H1 (cell line): Measurements from ENCODE around the gene ADGRG1. TPM values are rescaled to one million over a fixed set of nuclear protein-coding genes. Genes with fewer than 3 reads are reported as not detected.

ENCODE experiments used
- CTCF ChIA-PET: fragments of 300-600 bp; sonication (Branson Sonifier 250); formaldehyde crosslinking; loops from one replicate; lab custom pipeline; 2021; ENCODE audit not compliant: partially characterized antibody; lab: Charles Lee
- POLR2A ChIA-PET: fragments of 300-600 bp; sonication (Branson Sonifier 250); formaldehyde crosslinking; loops from one replicate; lab custom pipeline; 2021; ENCODE audit warnings: inconsistent platforms; ENCODE audit not compliant: partially characterized antibody; lab: Charles Lee
- DNase-seq, 2 experiments: peaks; one replicate each; pipeline versions ENCODE4 v3.0.0 to v3.0.0-alpha.2; 2010 to 2022; ENCODE audit warnings: low spot score in 2 of 2, low read depth in 1 of 2, mixed read lengths in 1 of 2
- FAIRE-seq: peaks from 2 replicates; lab custom pipeline; 2011; peaks lifted over from hg19 to GRCh38; lab: Jason Lieb, UNC
- H2AFZ ChIP-seq: 2 replicates; pipeline ENCODE4 v1.8.1; 2012; ENCODE audit warnings: low read length, inconsistent platforms
- H2AK5ac ChIP-seq: 2 replicates; pipeline ENCODE4 v1.6.1; 2013; ENCODE audit warnings: low read depth, low read length
- H2BK120ac ChIP-seq: replicated peaks from 2 replicates; pipeline ENCODE3; 2013; ENCODE audit warnings: low read depth, low read length, inconsistent platforms
- H2BK12ac ChIP-seq: 2 replicates; pipeline ENCODE4 v1.6.1; 2013; ENCODE audit warnings: low read depth, low read length
- H2BK15ac ChIP-seq: 2 replicates; pipeline ENCODE4 v1.6.1; 2013; ENCODE audit warnings: low read length
- H2BK20ac ChIP-seq: 2 replicates; pipeline ENCODE4 v1.6.1; 2013; ENCODE audit warnings: low read length
- H2BK5ac ChIP-seq: 2 replicates; pipeline ENCODE4 v1.6.1; 2013; ENCODE audit warnings: low read depth, low read length
- H3K14ac ChIP-seq: 2 replicates; pipeline ENCODE4 v1.6.1; 2013; ENCODE audit warnings: inconsistent platforms; ENCODE audit not compliant: insufficient read length
- H3K18ac ChIP-seq: 2 replicates; pipeline ENCODE4 v1.6.1; 2013; ENCODE audit warnings: low read length; ENCODE audit errors: extremely low read depth
- H3K23ac ChIP-seq: 2 replicates; pipeline ENCODE4 v1.6.1; 2013; ENCODE audit warnings: inconsistent platforms; ENCODE audit not compliant: insufficient read length
- H3K23me2 ChIP-seq: 2 replicates; pipeline ENCODE4 v1.6.1; 2013; ENCODE audit warnings: low read depth, low read length
- H3K27ac ChIP-seq: 2 replicates; pipeline ENCODE4 v1.6.1; 2011; ENCODE audit warnings: low read depth, low read length, inconsistent platforms
- H3K27me3 ChIP-seq, 4 experiments: replicated peaks in 1 of 4; 1 replicate in 1 of 4; 2 replicates in 3 of 4; pipeline versions ENCODE4 v1.6.1 to v1.8.1; 2011 to 2013; ENCODE audit warnings: low read length in 3 of 4, mild to moderate bottlenecking in 3 of 4, inconsistent platforms in 2 of 4, mixed read lengths in 2 of 4, moderate library complexity in 1 of 4; ENCODE audit not compliant: control insufficient read depth in 3 of 4, insufficient read depth in 3 of 4; ENCODE audit errors: extremely low read depth in 1 of 4
- H3K36me3 ChIP-seq, 4 experiments: 2 replicates each; pipeline versions ENCODE4 v1.6.1 to v1.8.1; 2011 to 2013; ENCODE audit warnings: mild to moderate bottlenecking in 4 of 4, low read length in 3 of 4, moderate library complexity in 2 of 4, control low read depth in 1 of 4, inconsistent platforms in 1 of 4; ENCODE audit not compliant: insufficient read depth in 4 of 4, control insufficient read depth in 2 of 4
- H3K4ac ChIP-seq: replicated peaks from 2 replicates; pipeline ENCODE3; 2013; ENCODE audit warnings: low read length, low read depth, mixed read lengths, inconsistent platforms; ENCODE audit not compliant: insufficient read length
- H3K4me1 ChIP-seq, 4 experiments: replicated peaks in 1 of 4; 1 replicate in 1 of 4; 2 replicates in 3 of 4; pipeline versions ENCODE4 v1.6.1 to v1.8.1; 2011 to 2013; ENCODE audit warnings: low read length in 3 of 4, inconsistent platforms in 2 of 4, mixed read lengths in 1 of 4; ENCODE audit not compliant: insufficient read depth in 4 of 4, control insufficient read depth in 3 of 4
- H3K4me2 ChIP-seq, 2 experiments: 2 replicates each; pipeline versions ENCODE4 v1.6.1 to v1.8.1; 2011 to 2013; ENCODE audit warnings: low read depth in 2 of 2, low read length in 2 of 2, control low read depth in 1 of 2, inconsistent platforms in 1 of 2, mild to moderate bottlenecking in 1 of 2; ENCODE audit not compliant: insufficient read depth in 1 of 2
- H3K4me3 ChIP-seq, 4 experiments: fragments of 200-600, 300-600 bp in 1 of 4; sonication (generic), shearing (Covaris generic), sonication (Bioruptor Twin) in 1 of 4; 2 replicates each; pipeline versions ENCODE4 v1.5.1 to v1.8.1; 2011 to 2016; ENCODE audit warnings: low read length in 4 of 4, low read depth in 3 of 4, control low read depth in 2 of 4, inconsistent platforms in 2 of 4, mild to moderate bottlenecking in 2 of 4, mixed read lengths in 1 of 4, moderate library complexity in 1 of 4; ENCODE audit not compliant: insufficient read depth in 2 of 4; ENCODE audit errors: extremely low read depth in 1 of 4
- H3K56ac ChIP-seq: replicated peaks from 2 replicates; pipeline ENCODE3; 2013; ENCODE audit warnings: low read depth, mild to moderate bottlenecking, mixed read lengths, low read length, inconsistent platforms; ENCODE audit not compliant: insufficient read length
- H3K79me1 ChIP-seq: 2 replicates; pipeline ENCODE4 v1.6.1; 2013; ENCODE audit warnings: low read depth, low read length, control low read depth
- H3K79me2 ChIP-seq, 2 experiments: 2 replicates each; pipeline versions ENCODE4 v1.6.1 to v1.8.1; 2012 to 2013; ENCODE audit warnings: low read length in 2 of 2, mild to moderate bottlenecking in 2 of 2, inconsistent platforms in 1 of 2; ENCODE audit not compliant: insufficient read depth in 2 of 2, control insufficient read depth in 1 of 2
- H3K9ac ChIP-seq, 4 experiments: replicated peaks in 1 of 4; 1 replicate in 1 of 4; 2 replicates in 3 of 4; pipeline versions ENCODE4 v1.6.1 to v1.8.1; 2011 to 2013; ENCODE audit warnings: low read depth in 3 of 4, low read length in 3 of 4, control low read depth in 2 of 4, mild to moderate bottlenecking in 2 of 4, moderate library complexity in 2 of 4, inconsistent platforms in 1 of 4; ENCODE audit errors: extremely low read depth in 1 of 4
- H3K9me3 ChIP-seq, 2 experiments: 2 replicates each; pipeline versions ENCODE4 v1.6.1 to v1.8.1; 2012 to 2013; ENCODE audit warnings: mild to moderate bottlenecking in 2 of 2, moderate library complexity in 2 of 2, control low read depth in 1 of 2, inconsistent platforms in 1 of 2, low read depth in 1 of 2, low read length in 1 of 2, mixed read lengths in 1 of 2; ENCODE audit not compliant: insufficient read depth in 2 of 2
- H4K20me1 ChIP-seq, 2 experiments: replicated peaks in 1 of 2; 2 replicates each; pipeline versions ENCODE3 to v1.8.1; 2011 to 2013; ENCODE audit warnings: inconsistent platforms in 2 of 2, low read length in 2 of 2, mild to moderate bottlenecking in 1 of 2; ENCODE audit not compliant: insufficient read depth in 2 of 2, control insufficient read depth in 1 of 2
- H4K5ac ChIP-seq: 2 replicates; pipeline ENCODE4 v1.6.1; 2013; ENCODE audit warnings: low read length, low read depth, mixed read lengths, inconsistent platforms; ENCODE audit not compliant: insufficient read length
- H4K8ac ChIP-seq: 2 replicates; pipeline ENCODE4 v1.8.0; 2013; ENCODE audit warnings: mild to moderate bottlenecking, moderate library complexity, low read length, inconsistent platforms; ENCODE audit not compliant: insufficient read depth; ENCODE audit errors: extremely low read depth
- H4K91ac ChIP-seq: replicated peaks from 2 replicates; pipeline ENCODE3; 2013; ENCODE audit warnings: low read length, mixed read lengths, inconsistent platforms; ENCODE audit not compliant: insufficient read length
- BRCA1 ChIP-seq: IDR thresholded peaks from 2 replicates; pipeline ENCODE4 v1.6.1; 2012; ENCODE audit warnings: low read depth, low read length, improper control_type of control experiment
- CTBP2 ChIP-seq: IDR thresholded peaks from 2 replicates; pipeline ENCODE4 v1.7.0; 2011; ENCODE audit warnings: borderline replicate concordance, mild to moderate bottlenecking, moderate library complexity, mixed read lengths, low read length; ENCODE audit not compliant: insufficient read depth, insufficient read length
- CTCF ChIP-seq, 3 experiments: IDR thresholded peaks; 1 replicate in 2 of 3; 2 replicates in 1 of 3; pipeline versions ENCODE4 v1.5.1 to v1.6.1; 2011; ENCODE audit warnings: low read length in 3 of 3, mild to moderate bottlenecking in 3 of 3, inconsistent platforms in 2 of 3, low read depth in 1 of 3, moderate library complexity in 1 of 3; ENCODE audit not compliant: insufficient read depth in 1 of 3; ENCODE audit errors: control extremely low read depth in 1 of 3
- EZH2 ChIP-seq: fragments of 200-600 bp; sonication (generic); IDR thresholded peaks from 2 replicates; pipeline ENCODE4 v1.7.1; 2012; ENCODE audit warnings: low read depth, mild to moderate bottlenecking, moderate library complexity, low read length, inconsistent platforms; ENCODE audit not compliant: severe bottlenecking
- JUND ChIP-seq: IDR thresholded peaks from 2 replicates; pipeline ENCODE4 v1.6.1; 2011; ENCODE audit warnings: mild to moderate bottlenecking, improper control_type of control experiment, low read length
- SIRT6 ChIP-seq: IDR thresholded peaks from one replicate; pipeline ENCODE4 v1.7.1; 2012; ENCODE audit warnings: low read length, inconsistent platforms
- SP2 ChIP-seq: IDR thresholded peaks from 2 replicates; pipeline ENCODE4 v1.6.1; 2012; ENCODE audit warnings: mild to moderate bottlenecking, low read length, inconsistent platforms
- SUZ12 ChIP-seq: fragments of 200-600 bp; sonication (generic); IDR thresholded peaks from 2 replicates; pipeline ENCODE4 v1.6.1; 2012; ENCODE audit warnings: mild to moderate bottlenecking, inconsistent platforms, low read length, moderate library complexity, mixed read lengths
- TAF7 ChIP-seq: optimal IDR thresholded peaks from 2 replicates; pipeline ENCODE3; 2011; ENCODE audit warnings: low read depth, mild to moderate bottlenecking, inconsistent platforms, low read length, moderate library complexity, borderline replicate concordance
- TEAD4 ChIP-seq: IDR thresholded peaks from 2 replicates; pipeline ENCODE4 v1.6.1; 2012; ENCODE audit warnings: low read depth, low read length, inconsistent platforms, mixed read lengths
- USF2 ChIP-seq: IDR thresholded peaks from 2 replicates; pipeline ENCODE4 v1.6.1; 2011; ENCODE audit warnings: low read length, improper control_type of control experiment
- WGBS, 2 experiments: shearing (Covaris generic) in 1 of 2; methylation state at CpG; one replicate each; pipeline versions ENCODE4 v1.1.6 to v1.1.7; 2013 to 2015; ENCODE audit warnings: low lambda C conversion rate in 2 of 2, mixed read lengths in 2 of 2, inconsistent platforms in 1 of 2, low coverage in 1 of 2, missing lambda C conversion rate in 1 of 2; ENCODE audit not compliant: insufficient replicate concordance in 2 of 2, insufficient coverage in 1 of 2, insufficient read length in 1 of 2; ENCODE audit errors: extremely low coverage in 1 of 2, missing lambda C conversion rate in 1 of 2; 5-methylcytosine and 5-hydroxymethylcytosine counted together
- polyA plus RNA-seq, 7 experiments: library from polyadenylated mRNA; depleted of rRNA in 3 of 7; stranded (reverse) in 5 of 7; unstranded in 2 of 7; fragments of >200 nt in 5 of 7; fragments of 200-250 nt in 2 of 7; gene quantifications; 1 replicate in 5 of 7; 2 replicates in 1 of 7; 4 replicates in 1 of 7; pipeline versions ENCODE4 v1.2.1 to v1.2.3, GENCODE V29; 2011 to 2013; ENCODE audit warnings: missing spikeins in 2 of 7, mixed read lengths in 2 of 7
- total RNA-seq: library from RNA; stranded (reverse); fragmentation: NEBNext Ultra II Directional; extraction: Animal tissue kit (Norgen Biotek cat#: 25700); gene quantifications from 2 replicates; pipeline ENCODE4 v1.2.1, GENCODE V29; 2021

The ADGRG1 gene
- total and polyA plus RNA-seq, 2 of the 8 experiments (the other 6 are each of a cell fraction or from before 2014, with no cell fraction given): 1.3 to 2.6 TPM

- no peak overlapping the region for H3K23ac ChIP-seq
- H3K79me2 ChIP-seq: no peaks in the 10 kb centered on the region
- no peak overlapping the region for H3K14ac ChIP-seq
- no peak overlapping the region for H3K4ac ChIP-seq
- no peaks in the 10 kb centered on the region for H3K9me3 ChIP-seq
- H4K20me1 ChIP-seq: no peaks in the 10 kb centered on the region
- H3K36me3 ChIP-seq: no peaks in the 10 kb centered on the region
- H2BK20ac ChIP-seq: no peak overlapping the region
- no peaks in the 10 kb centered on the region for H3K79me1 ChIP-seq
- CTCF ChIA-PET: interaction anchor here (0.6 to 6.7 kb wide), 11 partner anchors 8 to 138 kb away, joined by 3 to 34 read pairs (median 5); partner anchors contain the start of gene KATNB1
- no peak overlapping the region for H2BK12ac ChIP-seq
- no peak overlapping the region for H2BK15ac ChIP-seq
- WGBS, 2 experiments: 89% methylated on average over 3 of the region's 3 CpGs; no CpG with 5 or more reads in 1 of the 2 experiments
- H2AK5ac ChIP-seq: no peak overlapping the region
- no peak overlapping the region for H2AFZ ChIP-seq
- H2BK120ac ChIP-seq: no peak overlapping the region
- FAIRE-seq: no peak
- POLR2A ChIA-PET: no interaction called here
- peaks cover 0 to 9% (median 5%) of the 10 kb centered on the region in 4 experiments for H3K4me1 ChIP-seq
- no peaks in the 10 kb centered on the region for H3K23me2 ChIP-seq
- H3K27me3 ChIP-seq: no peaks in the 10 kb centered on the region; a peak in 1 of 7 replicates
- H3K9ac ChIP-seq: no peak overlapping the region
- no peak overlapping the region for H3K4me3 ChIP-seq
- no peak overlapping the region for H4K5ac ChIP-seq
- H4K91ac ChIP-seq: no peak overlapping the region
- H3K18ac ChIP-seq: no peak overlapping the region
- no peak for DNase-seq
- no peak overlapping the region for H3K27ac ChIP-seq
- no peak overlapping the region for H4K8ac ChIP-seq
- H2BK5ac ChIP-seq: no peak overlapping the region
- H3K4me2 ChIP-seq: no peak overlapping the region
- H3K56ac ChIP-seq: no peak overlapping the region
- TF ChIP-seq TEAD4: no peak
- TF ChIP-seq CTCF (IDR thresholded peaks at IDR 0.05; ENCODE audit: control extremely low read depth in 1 of 3, insufficient read depth in 1 of 3, low read depth in 1 of 3, low read length in 3 of 3): no peak
- no peak for TF ChIP-seq JUND
- TF ChIP-seq SIRT6: no peak
- TF ChIP-seq USF2: no peak
- no peak for TF ChIP-seq SUZ12
- TF ChIP-seq BRCA1: no peak
- TF ChIP-seq TAF7: no peak
- TF ChIP-seq EZH2: no peak
- TF ChIP-seq SP2: no peak
- no peak for TF ChIP-seq CTBP2
These were observed 44.0 kb downstream of the ADGRG1 start for GRCh38 chr16:57672416-57672815.
